Spinal cord (tissue), 10 donors: ENCODE data around the gene TXK. TPM values are rescaled to one million over a fixed set of nuclear protein-coding genes. Genes with fewer than 3 reads are reported as not detected.

Source experiments
- DNase-seq, 6 donors: peaks; one replicate each; pipeline versions ENCODE4 v3.0.0 to v3.0.0-alpha.2; 2013 to 2015; ENCODE audit warnings: low spot score in 6 of 6, low read depth in 4 of 6
- H3K27ac ChIP-seq: one replicate; pipeline ENCODE4 v1.5.1; 2013; ENCODE audit warnings: low read depth, low read length, control low read depth
- H3K27me3 ChIP-seq: one replicate; pipeline ENCODE4 v1.6.1; 2013; ENCODE audit warnings: low read length; ENCODE audit not compliant: control insufficient read depth, insufficient read depth
- H3K36me3 ChIP-seq: one replicate; pipeline ENCODE4 v1.6.1; 2013; ENCODE audit warnings: low read length; ENCODE audit not compliant: control insufficient read depth, insufficient read depth
- H3K4me1 ChIP-seq: one replicate; pipeline ENCODE4 v1.6.1; 2013; ENCODE audit warnings: low read length; ENCODE audit not compliant: control insufficient read depth, insufficient read depth
- H3K4me3 ChIP-seq: one replicate; pipeline ENCODE4 v1.5.1; 2013; ENCODE audit warnings: low read depth, low read length, control low read depth
- H3K9me3 ChIP-seq: one replicate; pipeline ENCODE4 v1.6.1; 2013; ENCODE audit warnings: low read length; ENCODE audit not compliant: control insufficient read depth, insufficient read depth
- WGBS: methylation state at CpG from one replicate; pipeline ENCODE4 v1.1.5; 2013; ENCODE audit warnings: missing lambda C conversion rate; ENCODE audit not compliant: insufficient coverage; 5-methylcytosine and 5-hydroxymethylcytosine counted together
- long read RNA-seq, 4 donors: transcript quantifications; one replicate each; lab custom pipeline, GENCODE V29; 2026
- polyA plus RNA-seq, 2 donors: library from polyadenylated mRNA; unstranded; fragments of 120-200 nt; gene quantifications; one replicate each; pipeline ENCODE4 v1.2.1, GENCODE V29; 2013; ENCODE audit not compliant: insufficient read length in 2 of 2
- total RNA-seq, 2 donors: library from RNA; depleted of rRNA in 1 of 2; stranded (reverse); fragments of 120-200 nt in 1 of 2; fragments of >200 nt in 1 of 2; gene quantifications; one replicate each; pipeline versions ENCODE4 v1.2.3 to v1.2.4, GENCODE V29; 2013 to 2014
- donor health status: healthy.

The TXK gene
- 1 to 10 TPM in 1 of 2 donors, under 1 TPM in 1; 0.72 to 2.3 TPM for total RNA-seq
- 1 to 10 TPM in 1 of 2 donors, under 1 TPM in 1; 0.35 to 1.7 TPM for polyA plus RNA-seq
- long read RNA-seq, donor 1: 0 reads
- long read RNA-seq, donor 2: 0 reads
- long read RNA-seq, donor 3: 0 reads
- long read RNA-seq, donor 4: 0 reads

DNA sequence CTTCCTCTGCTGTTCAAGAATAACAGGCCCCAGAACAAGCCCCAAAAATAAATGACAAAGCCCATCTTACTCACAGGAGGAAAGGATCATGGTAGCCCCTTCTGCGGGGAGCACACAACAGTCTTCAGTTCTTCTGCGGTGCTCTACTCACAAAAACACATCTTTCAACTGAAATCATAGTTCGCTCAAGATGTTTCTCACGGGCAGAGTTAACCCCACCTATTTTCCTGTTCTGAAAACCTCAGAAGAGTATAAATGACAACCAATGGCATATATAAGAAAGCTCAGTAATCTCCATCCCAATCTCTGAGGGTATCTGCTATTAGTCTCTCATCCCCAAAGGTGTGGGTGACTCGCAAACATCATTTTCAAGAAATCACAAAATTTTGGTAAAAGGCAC lies at the start of gene TXK:
TXK (minus strand) TSS at position 170 of the 400 bp plus-strand sequence; CDS start at position 90, 80 bp downstream.
- no peaks in the 10 kb centered on the region for H3K9me3 ChIP-seq
- no peak for DNase-seq
- WGBS: 69% methylated on average over 2 of the region's 5 CpGs
- no peak within 1 kb of the TSS for H3K27ac ChIP-seq
- peaks cover 6% of the 10 kb centered on the region for H3K4me1 ChIP-seq
- H3K36me3 ChIP-seq: no peaks in the 10 kb centered on the region
- H3K4me3 ChIP-seq: no peak within 1 kb of the TSS
- H3K27me3 ChIP-seq: no peaks in the 10 kb centered on the region

DNA sequence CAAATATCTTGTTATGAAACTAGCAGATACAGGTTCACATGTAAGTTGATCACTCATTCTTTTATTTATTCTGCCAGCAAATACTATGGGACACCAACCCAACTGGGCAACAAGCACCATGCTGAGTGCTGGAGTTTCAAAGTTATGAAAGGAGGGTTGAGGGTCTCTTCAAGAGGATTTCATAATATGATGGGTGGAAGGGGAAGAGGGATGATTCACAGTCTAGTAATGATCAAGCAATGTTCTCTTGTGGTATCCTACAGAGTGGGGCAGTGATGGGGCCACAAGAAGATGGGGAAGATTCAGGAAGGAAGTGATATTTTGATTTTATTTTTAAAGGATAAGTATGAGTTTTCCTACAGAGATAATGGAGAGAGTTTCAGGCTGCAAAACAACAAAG lies 46.2 kb upstream of the TXK start:
- H3K4me3 ChIP-seq: no peak overlapping the region
- DNase-seq: no peak
- no peaks in the 10 kb centered on the region for H3K4me1 ChIP-seq
- no peaks in the 10 kb centered on the region for H3K36me3 ChIP-seq
- no peak overlapping the region for H3K27ac ChIP-seq
- no peaks in the 10 kb centered on the region for H3K9me3 ChIP-seq
- no peaks in the 10 kb centered on the region for H3K27me3 ChIP-seq

DNA sequence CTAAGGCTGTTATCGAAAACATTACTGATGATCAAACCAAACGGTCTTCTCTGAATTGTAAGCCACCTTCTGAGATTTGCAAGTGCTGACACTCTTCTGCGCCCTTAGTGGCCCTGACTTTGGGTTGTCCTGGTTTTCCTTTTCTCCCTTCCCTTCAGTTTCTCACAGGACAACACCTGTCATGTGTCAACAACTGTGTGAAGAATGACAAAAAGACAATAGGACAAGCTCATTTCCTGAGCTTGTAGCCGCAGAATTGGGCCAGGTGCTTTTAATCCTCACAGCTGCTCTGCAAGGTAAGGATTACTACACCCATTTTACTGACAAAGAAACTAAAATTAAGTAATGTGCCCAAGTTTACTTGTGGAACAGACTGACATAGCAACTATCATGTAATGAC lies 44.9 kb upstream of the TXK start:
- 66% methylated on average over 3 of the region's 4 CpGs for WGBS
- no peaks in the 10 kb centered on the region for H3K36me3 ChIP-seq
- no peak overlapping the region for H3K27ac ChIP-seq
- H3K4me1 ChIP-seq: no peaks in the 10 kb centered on the region
- H3K4me3 ChIP-seq: no peak overlapping the region
- DNase-seq: no peak
- H3K27me3 ChIP-seq: no peaks in the 10 kb centered on the region
- no peaks in the 10 kb centered on the region for H3K9me3 ChIP-seq

DNA sequence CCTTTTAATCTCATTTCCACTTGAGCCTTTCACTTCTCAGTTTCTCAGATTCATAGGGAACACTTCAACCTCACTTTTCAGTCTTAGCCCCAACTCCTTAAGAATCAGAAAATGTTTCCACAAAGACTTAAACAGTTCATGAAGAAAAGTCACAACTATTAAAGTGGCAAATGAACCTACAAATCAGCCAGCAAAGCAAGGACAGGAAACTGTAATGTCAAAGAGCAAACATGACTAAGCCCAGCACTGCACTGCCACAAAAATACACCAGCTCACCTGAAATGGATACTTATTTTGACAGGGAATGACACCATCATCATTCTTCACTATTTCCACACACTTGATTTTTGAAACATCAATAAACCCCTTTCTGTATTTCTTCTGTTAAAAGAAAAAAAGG lies 41.8 kb upstream of the TXK start:
- no peaks in the 10 kb centered on the region for H3K9me3 ChIP-seq
- DNase-seq: no peak
- no peaks in the 10 kb centered on the region for H3K27me3 ChIP-seq
- no peak overlapping the region for H3K4me3 ChIP-seq
- no peaks in the 10 kb centered on the region for H3K4me1 ChIP-seq
- H3K27ac ChIP-seq: no peak overlapping the region
- no peaks in the 10 kb centered on the region for H3K36me3 ChIP-seq

DNA sequence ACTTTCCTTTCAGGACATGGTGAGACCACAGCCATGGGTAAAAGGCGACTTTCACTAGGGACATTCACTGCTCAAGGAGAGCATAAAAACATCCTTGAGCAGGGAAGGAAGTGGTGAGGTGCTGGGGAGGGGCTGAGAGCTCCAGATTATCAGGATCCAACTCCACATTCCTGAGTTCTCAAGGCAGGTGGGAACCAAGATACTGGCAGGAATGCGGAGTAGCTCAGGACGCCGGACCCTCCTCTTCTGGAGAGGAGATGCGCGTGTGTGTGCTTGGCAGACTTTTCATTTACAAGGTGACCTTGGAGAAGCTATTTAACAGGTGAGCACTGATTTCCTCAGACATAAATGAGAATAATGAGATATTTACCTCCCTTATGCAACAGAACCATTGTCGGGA lies 41.3 kb upstream of the TXK start:
- no peak overlapping the region for H3K4me3 ChIP-seq
- H3K27me3 ChIP-seq: no peaks in the 10 kb centered on the region
- DNase-seq: no peak
- no peaks in the 10 kb centered on the region for H3K36me3 ChIP-seq
- H3K9me3 ChIP-seq: no peaks in the 10 kb centered on the region
- no peak overlapping the region for H3K27ac ChIP-seq
- no peaks in the 10 kb centered on the region for H3K4me1 ChIP-seq
- WGBS: 68% methylated on average over 4 of the region's 7 CpGs

DNA sequence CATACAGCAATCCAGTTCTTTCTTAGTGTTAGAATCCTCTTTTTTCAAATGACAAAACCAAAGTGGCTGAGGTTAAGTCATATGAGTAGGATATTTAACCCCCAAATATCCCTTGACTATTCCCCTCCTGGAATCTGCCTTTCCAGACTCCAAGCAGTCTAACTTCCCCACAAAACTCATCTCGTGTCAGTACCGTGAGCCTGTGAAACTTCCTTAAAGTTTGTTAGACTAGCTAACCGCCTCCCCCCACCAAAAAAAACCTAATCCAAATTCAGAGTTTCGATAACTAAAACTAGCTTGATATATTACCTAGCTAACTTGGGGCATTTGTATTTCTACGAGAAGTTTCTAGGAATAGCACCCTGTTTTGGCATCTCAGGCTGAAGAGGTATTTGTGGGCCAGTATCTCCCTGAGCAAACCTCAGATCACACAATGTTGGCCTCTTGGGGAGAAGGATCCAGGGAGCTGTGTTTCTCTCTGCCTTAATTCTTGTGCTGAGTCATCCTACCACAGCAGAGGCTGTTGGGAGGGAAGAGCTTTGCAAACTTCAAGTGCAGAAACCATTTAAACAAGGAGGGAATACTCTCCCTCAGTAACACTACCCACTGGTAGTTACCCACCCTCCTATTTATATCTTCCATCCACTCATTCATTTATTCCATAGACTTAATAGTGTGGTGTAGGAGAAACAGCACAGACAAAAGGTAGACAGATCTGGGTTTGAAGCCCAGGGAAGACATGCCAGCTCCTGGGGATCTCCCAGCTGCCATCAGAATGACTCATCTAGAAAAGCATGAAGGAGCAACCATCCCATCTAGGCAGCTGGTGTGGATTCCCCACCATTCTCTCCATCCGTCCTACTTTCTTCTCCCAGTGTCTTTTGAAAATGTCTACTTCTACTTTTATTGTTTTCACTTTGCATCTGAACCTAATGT lies 39.3 kb upstream of the TXK start:
- 100% methylated on average over 1 of the region's 6 CpGs for WGBS
- H3K9me3 ChIP-seq: no peaks in the 10 kb centered on the region
- H3K27ac ChIP-seq: no peak overlapping the region
- H3K27me3 ChIP-seq: no peaks in the 10 kb centered on the region
- H3K4me1 ChIP-seq: no peaks in the 10 kb centered on the region
- H3K4me3 ChIP-seq: no peak overlapping the region
- H3K36me3 ChIP-seq: no peaks in the 10 kb centered on the region
- no peak for DNase-seq

DNA sequence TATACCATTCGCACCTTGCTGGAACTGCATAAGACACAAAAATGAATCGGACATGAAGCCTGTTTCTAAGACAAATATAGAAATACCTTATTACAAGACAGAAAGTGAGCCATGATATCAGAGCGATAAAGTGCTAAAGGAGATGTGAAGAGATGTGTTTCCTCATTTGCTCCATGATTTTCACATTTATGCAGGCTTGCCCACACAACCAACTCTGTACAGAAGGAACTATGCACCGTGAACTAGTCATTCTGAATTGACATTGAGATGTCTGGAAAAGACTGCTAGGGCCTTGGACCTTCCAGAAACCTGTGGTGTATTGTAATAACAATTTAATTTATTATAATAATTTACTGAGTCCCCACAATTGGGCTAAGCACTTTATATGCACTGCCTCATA lies 38.6 kb upstream of the TXK start:
- H3K36me3 ChIP-seq: no peaks in the 10 kb centered on the region
- no peaks in the 10 kb centered on the region for H3K4me1 ChIP-seq
- DNase-seq: no peak
- H3K9me3 ChIP-seq: no peaks in the 10 kb centered on the region
- WGBS: no CpG with 5 or more reads among the region's 4 CpGs
- H3K27me3 ChIP-seq: no peaks in the 10 kb centered on the region
- H3K4me3 ChIP-seq: no peak overlapping the region
- H3K27ac ChIP-seq: no peak overlapping the region

DNA sequence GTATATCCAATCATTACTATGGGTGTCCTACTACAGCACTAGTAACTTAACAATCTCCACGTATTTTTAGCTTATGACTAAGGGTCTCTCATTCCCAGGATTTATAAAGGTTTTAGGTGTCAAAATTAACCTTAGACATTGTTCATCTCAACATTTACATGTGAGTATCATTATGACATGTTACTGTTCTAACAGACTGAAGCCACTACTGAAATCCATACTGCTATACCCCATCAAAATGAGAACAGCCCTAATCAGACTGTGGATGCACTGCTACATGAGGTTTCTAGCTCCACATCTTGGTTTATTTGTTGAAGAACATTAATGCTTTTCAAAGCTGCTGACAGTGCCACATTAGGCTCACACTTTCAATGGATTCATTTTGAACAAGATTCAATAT lies 35.6 kb upstream of the TXK start:
- Histone ChIP-seq H3K27me3 (no peaks in the 10 kb centered on the region), H3K27ac (no peak overlapping the region), H3K36me3 (no peaks in the 10 kb centered on the region), H3K9me3 (no peaks in the 10 kb centered on the region), H3K4me3 (no peak overlapping the region), H3K4me1 (no peaks in the 10 kb centered on the region)
- no CpG with 5 or more reads among the region's 1 CpG for WGBS
- DNase-seq: no peak

DNA sequence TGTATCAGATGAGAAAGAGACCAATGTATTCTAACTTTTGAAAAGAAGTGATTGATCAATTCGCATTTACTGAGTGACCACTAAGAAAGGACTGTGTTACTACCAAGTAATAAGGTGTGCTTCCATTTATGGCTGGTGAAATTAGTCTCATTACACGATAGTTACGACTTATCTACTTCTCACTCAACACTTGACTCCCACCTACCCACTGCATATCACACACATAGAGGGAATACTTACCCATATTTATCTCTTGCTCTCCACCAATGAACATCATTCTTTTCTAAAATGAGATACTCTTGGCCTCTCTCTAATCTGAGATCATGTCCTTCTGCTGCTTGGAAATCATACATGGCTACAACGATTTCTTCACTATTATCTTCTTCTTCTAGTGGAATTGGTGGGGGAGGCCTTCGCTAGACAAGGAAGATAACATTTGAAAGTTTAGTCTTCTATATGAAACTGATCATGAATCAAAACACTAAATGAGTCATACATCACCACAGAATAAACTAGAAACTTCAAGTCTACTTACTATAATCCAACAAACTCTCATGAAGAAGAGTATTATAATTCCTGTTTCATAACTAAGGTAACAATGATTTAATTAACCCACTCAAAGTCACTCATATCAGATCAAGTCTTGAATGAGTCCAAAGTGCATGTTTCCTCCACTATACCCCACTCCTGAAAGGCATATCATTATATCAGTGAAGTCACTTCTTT lies 33.7 kb upstream of the TXK start:
- Histone ChIP-seq H3K27me3 (no peaks in the 10 kb centered on the region), H3K4me1 (no peaks in the 10 kb centered on the region), H3K9me3 (no peaks in the 10 kb centered on the region), H3K36me3 (no peaks in the 10 kb centered on the region), H3K4me3 (no peak overlapping the region), H3K27ac (no peak overlapping the region)
- DNase-seq: no peak
- WGBS: 100% methylated on average over 2 of the region's 5 CpGs
